ENCODE results near the gene AUNIP. TPM values are rescaled to one million over a fixed set of nuclear protein-coding genes. Genes with fewer than 3 reads are reported as not detected.

The AUNIP gene
- total and polyA plus RNA-seq, 9 donors = 0.76 to 1.8 (median 1.2) TPM

- peaks cover 30% of the 10 kb centered on the region for H3K4me1 ChIP-seq (ENCODE audit: control insufficient read depth, insufficient read depth, low read length)
- peaks cover 3% of the 10 kb centered on the region for H3K36me3 ChIP-seq (ENCODE audit: control insufficient read depth, insufficient read depth, low read length)
- H3K27ac ChIP-seq (ENCODE audit: low read length) = peak within 1 kb of the TSS; percentile 79
- under 1% methylated on average over 74 of the region's 75 CpGs for whole genome bisulfite sequencing (ENCODE audit: insufficient coverage)
- no peaks in the 10 kb centered on the region for H3K9me3 ChIP-seq (replicated peaks; ENCODE audit: control insufficient read depth, low read depth, low read length)
- no peaks in the 10 kb centered on the region for H3K27me3 ChIP-seq (ENCODE audit: control insufficient read depth, insufficient read depth, low read length)
- H3K4me3 ChIP-seq (ENCODE audit: low read length) = peak within 1 kb of the TSS; percentile 65
- peak; percentile 93 for DNase-seq
Observed at GRCh38 chr1:25875154-25875855, 16.0 kb upstream of the AUNIP start, which contains the start of gene PAQR7. TSS of gene PAQR7 (minus strand) at chr1:25875708. CDS start at chr1:25863839, 11,869 bp downstream.

GRCh38 chr1:25874635-25875153 is 15.4 kb upstream of the AUNIP start:
- Histone ChIP-seq H3K4me1 (ENCODE audit: control insufficient read depth, insufficient read depth, low read length) (peaks cover 30% of the 10 kb centered on the region), H3K27ac (ENCODE audit: low read length) (peak overlapping the region; percentile 20), H3K9me3 (replicated peaks; ENCODE audit: control insufficient read depth, low read depth, low read length) (no peaks in the 10 kb centered on the region), H3K36me3 (ENCODE audit: control insufficient read depth, insufficient read depth, low read length) (peaks cover 7% of the 10 kb centered on the region), H3K27me3 (ENCODE audit: control insufficient read depth, insufficient read depth, low read length) (no peaks in the 10 kb centered on the region), H3K4me3 (ENCODE audit: low read length) (peak overlapping the region; percentile 65)
- DNase-seq = no peak
- WGBS (ENCODE audit: insufficient coverage) = 18% methylated on average over 8 of the region's 8 CpGs

- peak overlapping the region; percentile 65 for H3K4me3 ChIP-seq (ENCODE audit: low read length)
- DNase-seq = no peak
- peaks cover 7% of the 10 kb centered on the region for H3K36me3 ChIP-seq (ENCODE audit: control insufficient read depth, insufficient read depth, low read length)
- peaks cover 30% of the 10 kb centered on the region for H3K4me1 ChIP-seq (ENCODE audit: control insufficient read depth, insufficient read depth, low read length)
- no peaks in the 10 kb centered on the region for H3K27me3 ChIP-seq (ENCODE audit: control insufficient read depth, insufficient read depth, low read length)
- H3K27ac ChIP-seq (ENCODE audit: low read length) = peak overlapping the region; percentile 20
- 78% methylated on average over 1 of the region's 3 CpGs for WGBS (ENCODE audit: insufficient coverage)
- H3K9me3 ChIP-seq (replicated peaks; ENCODE audit: control insufficient read depth, low read depth, low read length) = no peaks in the 10 kb centered on the region
Observed at GRCh38 chr1:25874209-25874608, 15.0 kb upstream of the AUNIP start.

GRCh38 chr1:25873120-25873519 is 13.9 kb upstream of the AUNIP start:
- no peak for DNase-seq
- peaks cover 7% of the 10 kb centered on the region for H3K36me3 ChIP-seq (ENCODE audit: control insufficient read depth, insufficient read depth, low read length)
- H3K27me3 ChIP-seq (ENCODE audit: control insufficient read depth, insufficient read depth, low read length) = no peaks in the 10 kb centered on the region
- 93% methylated on average over 3 of the region's 3 CpGs for WGBS (ENCODE audit: insufficient coverage)
- H3K4me3 ChIP-seq (ENCODE audit: low read length) = no peak overlapping the region
- H3K4me1 ChIP-seq (ENCODE audit: control insufficient read depth, insufficient read depth, low read length) = peaks cover 30% of the 10 kb centered on the region
- no peaks in the 10 kb centered on the region for H3K9me3 ChIP-seq (replicated peaks; ENCODE audit: control insufficient read depth, low read depth, low read length)
- no peak overlapping the region for H3K27ac ChIP-seq (ENCODE audit: low read length)

GRCh38 chr1:25872713-25873112 is 13.5 kb upstream of the AUNIP start:
- H3K27me3 ChIP-seq (ENCODE audit: control insufficient read depth, insufficient read depth, low read length) = no peaks in the 10 kb centered on the region
- H3K9me3 ChIP-seq (replicated peaks; ENCODE audit: control insufficient read depth, low read depth, low read length) = no peaks in the 10 kb centered on the region
- H3K27ac ChIP-seq (ENCODE audit: low read length) = no peak overlapping the region
- H3K4me3 ChIP-seq (ENCODE audit: low read length) = no peak overlapping the region
- no CpG with 5 or more reads among the region's 2 CpGs for WGBS (ENCODE audit: insufficient coverage)
- H3K36me3 ChIP-seq (ENCODE audit: control insufficient read depth, insufficient read depth, low read length) = peaks cover 7% of the 10 kb centered on the region
- peak; percentile 35 for DNase-seq
- H3K4me1 ChIP-seq (ENCODE audit: control insufficient read depth, insufficient read depth, low read length) = peaks cover 30% of the 10 kb centered on the region

GRCh38 chr1:25871704-25872494 is 12.6 kb upstream of the AUNIP start:
- H3K4me3 ChIP-seq (ENCODE audit: low read length) = no peak overlapping the region
- 77% methylated on average over 5 of the region's 9 CpGs for WGBS (ENCODE audit: insufficient coverage)
- H3K36me3 ChIP-seq (ENCODE audit: control insufficient read depth, insufficient read depth, low read length) = peaks cover 7% of the 10 kb centered on the region
- H3K27ac ChIP-seq (ENCODE audit: low read length) = no peak overlapping the region
- no peak for DNase-seq
- no peaks in the 10 kb centered on the region for H3K27me3 ChIP-seq (ENCODE audit: control insufficient read depth, insufficient read depth, low read length)
- no peaks in the 10 kb centered on the region for H3K9me3 ChIP-seq (replicated peaks; ENCODE audit: control insufficient read depth, low read depth, low read length)
- H3K4me1 ChIP-seq (ENCODE audit: control insufficient read depth, insufficient read depth, low read length) = peaks cover 30% of the 10 kb centered on the region

- Histone ChIP-seq H3K4me3 (ENCODE audit: low read length) (no peak overlapping the region), H3K9me3 (replicated peaks; ENCODE audit: control insufficient read depth, low read depth, low read length) (no peaks in the 10 kb centered on the region), H3K36me3 (ENCODE audit: control insufficient read depth, insufficient read depth, low read length) (peaks cover 7% of the 10 kb centered on the region), H3K4me1 (ENCODE audit: control insufficient read depth, insufficient read depth, low read length) (peaks cover 28% of the 10 kb centered on the region), H3K27ac (ENCODE audit: low read length) (no peak overlapping the region), H3K27me3 (ENCODE audit: control insufficient read depth, insufficient read depth, low read length) (no peaks in the 10 kb centered on the region)
- DNase-seq = no peak
- WGBS (ENCODE audit: insufficient coverage) = 10% methylated on average over 2 of the region's 5 CpGs
Observed at GRCh38 chr1:25871086-25871703, 11.9 kb upstream of the AUNIP start.

- no CpG with 5 or more reads among the region's 1 CpG for whole genome bisulfite sequencing (ENCODE audit: insufficient coverage)
- Histone ChIP-seq H3K27me3 (ENCODE audit: control insufficient read depth, insufficient read depth, low read length) (no peaks in the 10 kb centered on the region), H3K4me3 (ENCODE audit: low read length) (no peak overlapping the region), H3K27ac (ENCODE audit: low read length) (no peak overlapping the region), H3K36me3 (ENCODE audit: control insufficient read depth, insufficient read depth, low read length) (peaks cover 7% of the 10 kb centered on the region), H3K9me3 (replicated peaks; ENCODE audit: control insufficient read depth, low read depth, low read length) (no peaks in the 10 kb centered on the region), H3K4me1 (ENCODE audit: control insufficient read depth, insufficient read depth, low read length) (peaks cover 23% of the 10 kb centered on the region)
- DNase-seq = no peak
Observed at GRCh38 chr1:25870614-25871013, 11.4 kb upstream of the AUNIP start.

- no peak for DNase-seq
- H3K27ac ChIP-seq (ENCODE audit: low read length) = no peak overlapping the region
- H3K4me1 ChIP-seq (ENCODE audit: control insufficient read depth, insufficient read depth, low read length) = peaks cover 22% of the 10 kb centered on the region
- no peak overlapping the region for H3K4me3 ChIP-seq (ENCODE audit: low read length)
- no peaks in the 10 kb centered on the region for H3K27me3 ChIP-seq (ENCODE audit: control insufficient read depth, insufficient read depth, low read length)
- 48% methylated on average over 3 of the region's 6 CpGs for WGBS (ENCODE audit: insufficient coverage)
- H3K36me3 ChIP-seq (ENCODE audit: control insufficient read depth, insufficient read depth, low read length) = peaks cover 7% of the 10 kb centered on the region
- no peaks in the 10 kb centered on the region for H3K9me3 ChIP-seq (replicated peaks; ENCODE audit: control insufficient read depth, low read depth, low read length)
Observed at GRCh38 chr1:25869909-25870606, 10.8 kb upstream of the AUNIP start.

Data from muscle of leg (tissue), 11 donors.